Ectodermal cell (in vitro differentiated cells): ENCODE results near the gene COL6A3.
"Not testable (repeated sequence)": the region's sequence is repeated elsewhere in the genome, so short reads cannot be mapped to it uniquely, and the experiment has no call there.

Experiments used
- H3K27ac ChIP-seq: 2 replicates; pipeline ENCODE4 v1.7.0; 2013; ENCODE audit warnings: mild to moderate bottlenecking, low read depth, low read length; ENCODE audit not compliant: insufficient read depth, poor library complexity, severe bottlenecking
- H3K27me3 ChIP-seq: 2 replicates; pipeline ENCODE4 v1.7.0; 2013; ENCODE audit warnings: mild to moderate bottlenecking, low read length; ENCODE audit not compliant: insufficient read depth, control insufficient read depth, poor library complexity, severe bottlenecking
- H3K36me3 ChIP-seq: one replicate; pipeline ENCODE4 v1.7.0; 2013; ENCODE audit warnings: low read length; ENCODE audit not compliant: control insufficient read depth, insufficient read depth
- H3K4me1 ChIP-seq: one replicate; pipeline ENCODE4 v1.7.0; 2013; ENCODE audit warnings: low read length; ENCODE audit not compliant: control insufficient read depth, insufficient read depth
- H3K4me3 ChIP-seq: 2 replicates; pipeline ENCODE4 v1.7.0; 2013; ENCODE audit warnings: low read depth, low read length, control low read depth; ENCODE audit not compliant: insufficient read depth
- H3K9me3 ChIP-seq: 2 replicates; pipeline ENCODE4 v1.7.0; 2013; ENCODE audit warnings: mild to moderate bottlenecking, low read length, moderate library complexity; ENCODE audit not compliant: control insufficient read depth
- WGBS, 2 experiments: methylation state at CpG; one replicate each; pipeline ENCODE4 v1.1.7; 2013; ENCODE audit warnings: missing lambda C conversion rate in 2 of 2; 5-methylcytosine and 5-hydroxymethylcytosine counted together

Gene COL6A3

DNA sequence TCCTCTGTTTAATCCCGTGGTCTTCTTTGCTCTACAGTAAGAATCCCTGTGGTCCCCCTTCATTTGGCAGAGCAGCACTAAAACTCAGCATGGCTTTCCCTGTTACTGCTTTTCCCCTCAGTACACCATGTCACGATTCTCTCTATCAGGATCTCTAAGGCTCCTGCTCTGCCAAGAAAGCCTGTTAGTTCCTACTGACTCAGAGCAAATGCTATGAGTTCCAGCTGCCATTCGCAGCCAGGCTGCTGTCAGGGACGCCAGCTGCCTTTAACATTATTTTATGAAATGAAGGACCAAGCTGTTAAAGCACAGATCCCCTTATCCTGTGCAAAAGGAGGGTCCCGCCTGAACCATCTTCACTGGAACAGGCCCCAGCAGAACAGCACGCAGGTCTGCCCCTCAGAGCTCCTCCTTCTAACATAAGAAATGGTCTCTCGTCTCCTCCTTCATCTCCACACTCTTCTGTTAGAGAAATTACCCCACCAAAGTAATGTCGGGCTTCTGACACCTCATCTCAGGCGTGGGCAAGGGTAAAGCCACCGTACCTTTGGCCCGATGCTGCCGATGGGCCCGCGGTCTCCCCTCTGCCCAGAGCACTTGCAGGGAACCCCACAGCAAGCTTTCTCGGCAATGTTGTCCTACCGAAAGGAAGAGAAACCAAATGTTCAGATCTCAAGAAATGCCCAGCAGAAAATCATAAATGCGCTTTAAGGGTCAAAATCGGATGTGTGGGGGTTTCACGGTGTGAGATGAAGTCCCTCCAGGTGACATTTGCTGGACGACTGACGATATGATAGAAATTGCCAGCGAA is 52.6 kb downstream of the COL6A3 start:
- WGBS, 2 experiments: 94 to 97% methylated on average over 22 of the region's 22 CpGs
- H3K36me3 ChIP-seq: no peaks in the 10 kb centered on the region
- no peaks in the 10 kb centered on the region for H3K9me3 ChIP-seq
- H3K4me1 ChIP-seq: peaks cover 12% of the 10 kb centered on the region
- no peak overlapping the region for H3K27ac ChIP-seq
- H3K27me3 ChIP-seq: no peaks in the 10 kb centered on the region
- H3K4me3 ChIP-seq: no peak overlapping the region

DNA sequence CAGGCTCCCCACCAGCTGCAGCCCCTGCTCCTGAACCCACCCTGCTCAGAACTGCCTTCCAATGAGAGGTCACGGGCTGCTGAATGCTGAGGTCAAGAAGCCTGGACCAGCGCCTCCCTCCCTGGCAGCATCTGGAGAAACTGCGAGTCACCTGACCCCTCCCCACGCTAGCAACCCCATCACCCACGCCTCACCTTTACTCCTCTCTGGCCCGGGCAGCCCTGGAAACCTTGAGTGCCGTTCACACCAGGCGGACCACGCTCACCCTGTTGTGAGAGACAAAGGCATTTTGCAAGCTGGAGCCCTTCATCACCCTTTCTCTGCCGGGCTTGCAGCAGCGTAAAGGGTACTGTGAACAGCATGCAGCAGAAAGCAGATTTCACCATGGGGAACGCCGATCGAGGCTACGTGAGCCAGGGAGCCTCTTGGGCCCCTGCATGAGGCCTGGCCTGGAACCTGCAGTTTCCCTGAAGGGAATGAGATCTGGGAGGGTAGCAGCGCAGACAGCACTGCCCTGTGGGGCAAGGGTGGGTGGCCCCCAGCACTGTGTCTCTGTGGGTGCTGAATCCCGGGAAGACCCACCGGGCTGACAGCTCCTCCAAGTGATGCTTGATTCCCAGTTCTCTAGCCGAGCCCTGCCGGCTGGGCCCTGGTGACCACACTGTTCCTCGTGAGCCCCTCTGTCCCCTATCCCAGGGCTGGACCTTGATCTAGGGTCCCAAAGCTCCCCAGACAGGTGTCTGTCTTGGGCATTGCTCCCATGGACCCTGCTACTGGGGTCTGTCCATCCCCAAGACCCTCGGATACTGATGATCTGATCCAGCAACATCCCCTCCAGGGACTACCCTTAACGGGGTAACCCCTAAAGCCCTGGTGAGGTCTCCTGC is 53.8 kb downstream of the COL6A3 start:
- Histone ChIP-seq H3K4me1 (peaks cover 12% of the 10 kb centered on the region), H3K9me3 (no peaks in the 10 kb centered on the region), H3K27ac (no peak overlapping the region), H3K27me3 (no peaks in the 10 kb centered on the region), H3K36me3 (no peaks in the 10 kb centered on the region), H3K4me3 (no peak overlapping the region)
- WGBS, 2 experiments: 77 to 78% methylated on average over 23 of the region's 23 CpGs

DNA sequence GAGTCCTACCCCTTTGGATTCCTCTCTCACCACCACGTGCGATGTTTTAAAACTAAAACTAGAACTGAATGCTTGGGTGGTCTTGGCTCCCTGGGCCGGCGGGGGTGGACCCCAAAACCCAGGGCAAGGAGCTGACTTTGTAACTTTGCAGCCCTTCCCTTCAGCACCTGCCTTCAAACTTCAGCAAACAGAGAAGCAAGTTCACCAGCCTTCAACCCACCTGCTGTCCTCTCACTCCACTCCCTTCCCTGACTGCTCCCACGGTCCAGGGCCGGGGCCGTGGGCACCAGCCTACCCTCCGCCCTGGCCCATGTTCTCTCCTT is 54.5 kb downstream of the COL6A3 start:
- H3K27me3 ChIP-seq: no peaks in the 10 kb centered on the region
- H3K9me3 ChIP-seq: no peaks in the 10 kb centered on the region
- no peak overlapping the region for H3K4me3 ChIP-seq
- peaks cover 12% of the 10 kb centered on the region for H3K4me1 ChIP-seq
- H3K36me3 ChIP-seq: no peaks in the 10 kb centered on the region
- no peak overlapping the region for H3K27ac ChIP-seq
- WGBS, 2 experiments: 79 to 80% methylated on average over 8 of the region's 8 CpGs

DNA sequence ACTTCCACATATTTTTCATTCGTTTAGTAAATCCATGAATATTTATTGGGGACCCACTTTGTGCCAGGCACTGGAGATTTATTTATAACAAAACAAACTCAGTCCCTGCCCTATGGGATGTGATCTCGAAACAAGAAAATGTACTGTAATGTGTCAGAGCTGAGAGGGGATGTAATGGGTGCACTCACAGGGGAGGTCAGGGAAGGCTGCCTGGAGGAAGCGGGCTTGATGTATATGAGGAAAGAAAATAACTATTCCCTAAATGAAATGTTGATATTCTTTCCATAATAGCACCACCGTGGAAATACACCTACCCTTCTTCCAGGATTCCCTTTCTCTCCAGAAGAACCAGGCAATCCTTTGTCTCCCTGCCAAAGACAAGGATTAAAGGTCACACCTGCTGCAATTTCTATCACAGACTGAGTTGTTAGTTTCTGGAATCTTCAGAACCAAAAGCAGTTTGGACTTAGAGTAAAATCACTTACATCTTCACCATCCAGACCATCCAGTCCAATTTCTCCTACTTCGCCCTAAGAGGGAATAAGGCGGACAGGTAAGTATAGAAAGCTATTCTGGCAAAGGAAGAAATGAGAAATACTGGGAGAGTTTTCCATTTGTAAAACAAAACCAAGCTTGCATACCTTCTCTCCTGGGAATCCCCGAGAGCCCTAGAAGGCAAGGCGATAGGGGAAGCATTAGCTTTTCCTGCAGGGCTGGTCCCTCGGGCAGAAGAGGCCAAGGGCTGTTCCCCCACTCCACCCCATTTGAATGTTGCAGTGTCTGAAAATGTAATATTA is 55.0 kb downstream of the COL6A3 start:
- Histone ChIP-seq H3K27me3 (no peaks in the 10 kb centered on the region), H3K4me3 (no peak overlapping the region), H3K9me3 (no peaks in the 10 kb centered on the region), H3K27ac (no peak overlapping the region), H3K4me1 (peaks cover 12% of the 10 kb centered on the region), H3K36me3 (no peaks in the 10 kb centered on the region)
- 61 to 69% methylated on average over 7 to 9 of the region's 9 CpGs for WGBS, 2 experiments

DNA sequence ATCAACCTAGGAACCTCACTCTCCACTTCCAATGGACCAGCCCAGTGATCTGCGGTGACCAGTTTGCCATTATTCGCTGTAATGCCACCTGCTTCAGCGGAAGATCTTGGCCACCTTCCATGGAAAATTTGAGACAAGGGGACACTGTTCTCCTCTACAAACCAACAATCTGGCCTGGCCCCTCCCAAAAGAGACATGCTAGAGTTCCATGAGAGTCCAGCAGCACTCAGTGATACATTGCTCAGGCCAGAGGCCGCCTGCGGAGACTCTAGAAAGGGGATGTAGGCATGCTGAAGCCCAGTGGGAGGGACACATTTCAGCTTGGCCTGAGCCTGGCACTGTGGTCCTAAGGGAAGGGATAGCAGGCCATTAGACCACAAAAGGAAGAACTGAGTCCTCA is 58.3 kb downstream of the COL6A3 start:
- Histone ChIP-seq H3K4me1 (peaks cover 12% of the 10 kb centered on the region), H3K36me3 (no peaks in the 10 kb centered on the region), H3K9me3 (no peaks in the 10 kb centered on the region), H3K27me3 (no peaks in the 10 kb centered on the region), H3K4me3 (no peak overlapping the region), H3K27ac (no peak overlapping the region)
- WGBS, 2 experiments: 96 to 97% methylated on average over 5 of the region's 5 CpGs

DNA sequence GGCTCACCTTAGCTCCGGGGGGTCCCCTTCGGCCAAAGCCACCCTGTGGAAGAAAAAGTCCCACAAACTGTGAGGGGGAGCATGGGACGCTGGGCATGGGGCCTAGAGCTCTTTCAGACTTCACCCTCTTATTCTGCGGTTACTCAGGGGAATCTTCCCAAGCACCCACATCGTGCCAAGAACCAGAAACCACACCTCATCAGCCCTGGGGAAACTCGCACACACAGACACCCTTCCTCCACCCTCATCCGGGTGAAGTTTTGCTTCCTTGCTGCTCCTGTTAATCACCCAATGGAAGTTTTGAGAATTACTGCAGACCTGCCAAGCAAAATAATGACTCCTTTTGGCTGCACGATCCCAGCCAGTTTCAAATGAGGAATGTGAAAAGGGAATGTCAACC is 59.1 kb downstream of the COL6A3 start:
- Histone ChIP-seq H3K4me1 (peaks cover 10% of the 10 kb centered on the region), H3K27me3 (no peaks in the 10 kb centered on the region), H3K36me3 (no peaks in the 10 kb centered on the region), H3K9me3 (no peaks in the 10 kb centered on the region), H3K4me3 (no peak overlapping the region), H3K27ac (no peak overlapping the region)
- WGBS, 2 experiments: 91 to 95% methylated on average over 7 to 8 of the region's 8 CpGs

DNA sequence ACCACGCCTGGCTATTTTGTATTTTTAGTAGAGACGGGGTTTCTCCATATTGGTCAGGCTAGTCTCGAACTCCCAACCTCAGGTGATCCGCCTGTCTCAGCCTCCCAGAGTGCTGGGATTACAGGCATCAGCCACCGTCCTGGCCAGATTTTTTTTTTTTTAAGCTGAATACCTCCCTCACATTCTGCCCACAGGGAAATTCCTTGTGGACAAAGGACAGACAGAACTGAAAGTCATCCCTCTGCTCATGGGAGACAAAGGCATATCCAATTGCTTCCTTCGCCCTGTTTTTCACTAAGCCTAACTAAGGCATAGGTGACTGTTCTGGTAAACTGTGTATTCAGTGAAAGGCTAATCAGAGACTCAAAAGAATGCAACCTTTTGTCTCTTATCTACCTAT is 59.8 kb downstream of the COL6A3 start:
- WGBS, 2 experiments: 86 to 88% methylated on average over 6 of the region's 6 CpGs

DNA sequence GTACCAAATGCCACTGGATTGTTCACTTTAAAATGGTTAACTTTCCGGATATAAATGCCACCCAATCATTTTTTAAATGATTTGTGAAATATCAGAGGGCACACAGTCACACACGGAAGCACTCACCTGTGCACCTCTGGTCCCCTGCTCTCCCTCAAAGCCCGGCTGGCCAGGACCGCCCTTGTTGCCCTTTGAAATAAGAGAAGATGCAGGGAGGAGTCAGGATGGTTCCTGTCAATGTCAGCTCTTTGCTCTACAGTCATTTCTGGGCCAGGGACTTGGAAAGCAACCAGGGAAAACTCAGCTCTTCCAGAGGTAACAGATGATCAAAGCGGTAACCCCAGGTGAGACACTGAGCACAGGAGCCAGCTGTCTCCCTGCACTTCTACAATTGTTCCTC is 60.7 kb downstream of the COL6A3 start:
- no peak overlapping the region for H3K27ac ChIP-seq
- no peak overlapping the region for H3K4me3 ChIP-seq
- WGBS, 2 experiments: 57 to 61% methylated on average over 5 of the region's 5 CpGs
- H3K36me3 ChIP-seq: no peaks in the 10 kb centered on the region
- H3K4me1 ChIP-seq: no peaks in the 10 kb centered on the region
- no peaks in the 10 kb centered on the region for H3K9me3 ChIP-seq
- H3K27me3 ChIP-seq: no peaks in the 10 kb centered on the region

More for the DNA sequence above, 59.8 kb downstream of the COL6A3 start:
- not testable (repeated sequence) for H3K4me3 ChIP-seq, H3K4me1 ChIP-seq, H3K27ac ChIP-seq, H3K9me3 ChIP-seq, H3K36me3 ChIP-seq, H3K27me3 ChIP-seq

DNA sequence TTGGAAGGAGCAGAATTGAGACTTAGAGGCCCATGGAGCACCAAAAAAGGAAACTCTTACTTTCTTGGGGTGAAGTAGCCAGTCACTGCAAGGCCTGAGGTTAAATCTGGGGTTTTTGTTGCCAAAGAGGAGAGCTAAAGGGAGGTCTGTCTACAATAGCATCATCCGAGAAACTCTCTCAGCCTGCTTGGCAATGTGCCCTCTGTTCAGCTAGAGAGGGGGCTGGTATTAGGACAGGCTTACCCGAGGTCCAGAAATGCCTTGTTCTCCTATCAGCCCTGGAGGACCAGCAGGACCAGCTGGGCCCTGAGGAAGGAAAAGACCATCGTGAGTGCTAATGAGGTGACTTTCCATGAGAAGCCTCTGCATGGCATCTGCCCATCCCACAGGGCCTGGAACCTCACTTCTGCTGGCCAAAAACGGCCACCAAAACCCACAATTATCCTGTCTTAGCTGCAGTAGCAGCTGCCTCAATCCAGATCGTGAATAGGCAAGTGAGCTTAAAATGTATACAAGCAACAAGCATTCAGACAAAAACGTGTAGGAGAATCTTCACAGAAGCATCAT is 61.6 kb downstream of the COL6A3 start:
- Histone ChIP-seq H3K27ac (no peak overlapping the region), H3K27me3 (no peaks in the 10 kb centered on the region), H3K4me3 (no peak overlapping the region), H3K4me1 (no peaks in the 10 kb centered on the region), H3K9me3 (no peaks in the 10 kb centered on the region), H3K36me3 (no peaks in the 10 kb centered on the region)
- 79 to 85% methylated on average over 6 of the region's 6 CpGs for WGBS, 2 experiments
